Measurements from ENCODE around the gene CNTNAP2. TPM values are rescaled to one million over a fixed set of nuclear protein-coding genes. Genes with fewer than 3 reads are reported as not detected.

CNTNAP2 gene
- total RNA-seq, 4 donors from 2014 or later: 0.42 to 0.71 TPM; not detected in 2

DNA sequence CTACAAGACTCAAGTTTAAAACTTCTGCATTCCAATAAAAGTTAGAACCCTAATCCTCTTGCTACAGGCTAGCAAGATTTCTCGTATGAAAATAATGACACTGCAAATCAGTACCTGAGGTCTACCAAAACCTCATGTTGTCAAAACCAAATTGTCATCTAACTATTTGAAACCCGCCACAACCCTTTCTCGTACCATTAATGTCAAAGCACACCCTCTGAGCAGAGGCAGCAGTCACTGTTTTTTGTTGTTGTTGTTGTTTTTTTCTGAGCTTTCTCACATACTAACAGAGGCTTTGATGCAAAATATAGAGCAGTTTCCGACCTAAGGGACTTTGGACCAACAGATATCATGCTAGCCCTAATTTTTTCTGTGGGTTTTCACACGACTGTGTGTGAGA lies 1910.1 kb downstream of the CNTNAP2 start:
- WGBS, 2 donors: 63 to 64% methylated on average over 5 of the region's 5 CpGs
- no peak overlapping the region for H3K4me3 ChIP-seq (ENCODE audit: low read depth, poor library complexity, severe bottlenecking)
- intact Hi-C loops (cut with DNase I; ENCODE audit: low total_unique reads): no loop called here
- TF ChIP-seq POLR2A (IDR thresholded peaks at IDR 0.05): no peak
- TF ChIP-seq, protein P1, sequence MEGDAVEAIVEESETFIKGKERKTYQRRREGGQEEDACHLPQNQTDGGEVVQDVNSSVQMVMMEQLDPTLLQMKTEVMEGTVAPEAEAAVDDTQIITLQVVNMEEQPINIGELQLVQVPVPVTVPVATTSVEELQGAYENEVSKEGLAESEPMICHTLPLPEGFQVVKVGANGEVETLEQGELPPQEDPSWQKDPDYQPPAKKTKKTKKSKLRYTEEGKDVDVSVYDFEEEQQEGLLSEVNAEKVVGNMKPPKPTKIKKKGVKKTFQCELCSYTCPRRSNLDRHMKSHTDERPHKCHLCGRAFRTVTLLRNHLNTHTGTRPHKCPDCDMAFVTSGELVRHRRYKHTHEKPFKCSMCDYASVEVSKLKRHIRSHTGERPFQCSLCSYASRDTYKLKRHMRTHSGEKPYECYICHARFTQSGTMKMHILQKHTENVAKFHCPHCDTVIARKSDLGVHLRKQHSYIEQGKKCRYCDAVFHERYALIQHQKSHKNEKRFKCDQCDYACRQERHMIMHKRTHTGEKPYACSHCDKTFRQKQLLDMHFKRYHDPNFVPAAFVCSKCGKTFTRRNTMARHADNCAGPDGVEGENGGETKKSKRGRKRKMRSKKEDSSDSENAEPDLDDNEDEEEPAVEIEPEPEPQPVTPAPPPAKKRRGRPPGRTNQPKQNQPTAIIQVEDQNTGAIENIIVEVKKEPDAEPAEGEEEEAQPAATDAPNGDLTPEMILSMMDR (IDR thresholded peaks at IDR 0.05): no peak
- DNase-seq (ENCODE audit: low spot score in 2 of 2): no peak

DNA sequence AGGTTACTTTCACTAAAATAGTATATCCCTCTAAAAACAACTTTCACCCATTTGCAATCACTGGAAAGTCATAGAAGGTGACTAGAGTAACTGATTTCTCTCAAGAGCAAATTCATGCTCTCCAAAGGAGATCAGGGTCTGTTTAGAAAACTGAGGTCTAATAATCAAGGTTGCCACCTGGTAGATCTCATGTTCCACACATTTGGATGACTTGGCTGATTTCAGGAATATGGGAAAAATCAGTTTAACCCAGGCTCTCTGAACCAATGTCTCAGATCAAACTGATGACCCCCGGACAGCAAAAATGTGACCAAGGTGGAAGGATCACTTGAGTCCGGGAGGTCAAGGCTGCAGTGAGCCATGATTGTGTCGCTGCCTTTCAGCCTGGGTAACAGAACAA lies 1911.6 kb downstream of the CNTNAP2 start:
- WGBS, 2 donors: 84 to 92% methylated on average over 3 of the region's 3 CpGs
- TF ChIP-seq, protein P1 (IDR thresholded peaks at IDR 0.05): no peak
- no peak for TF ChIP-seq POLR2A (IDR thresholded peaks at IDR 0.05)
- no peak for DNase-seq (ENCODE audit: low spot score in 2 of 2)
- intact Hi-C loops (cut with DNase I; ENCODE audit: low total_unique reads): no loop called here
- H3K4me3 ChIP-seq (ENCODE audit: low read depth, poor library complexity, severe bottlenecking): no peak overlapping the region

DNA sequence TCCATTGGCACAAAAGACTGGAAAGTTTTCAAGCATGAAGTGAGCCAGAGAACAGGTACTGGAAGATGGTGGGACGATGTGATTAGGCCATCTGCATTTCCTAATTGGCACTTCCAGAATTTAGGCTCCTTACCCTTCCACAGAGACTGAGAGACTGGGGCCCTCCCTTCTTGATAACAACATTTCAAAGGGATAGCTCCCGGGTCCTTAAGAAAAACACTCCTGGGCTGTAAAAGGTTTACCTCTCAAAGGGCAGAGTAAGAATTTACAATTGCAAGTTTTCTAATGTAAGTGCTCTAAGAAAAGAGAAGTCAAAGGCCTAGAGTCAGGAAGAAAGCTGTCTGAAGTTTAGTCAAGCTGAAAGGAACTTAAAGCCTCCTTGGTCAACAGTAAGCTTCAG lies 1914.4 kb downstream of the CNTNAP2 start:
- no peak overlapping the region for H3K4me3 ChIP-seq (ENCODE audit: low read depth, poor library complexity, severe bottlenecking)
- intact Hi-C loops (cut with DNase I; ENCODE audit: low total_unique reads): no loop called here
- TF ChIP-seq POLR2A (IDR thresholded peaks at IDR 0.05): no peak
- TF ChIP-seq, protein P1 (IDR thresholded peaks at IDR 0.05): no peak
- WGBS, 2 donors: 44 to 48% methylated on average over 2 of the region's 2 CpGs
- DNase-seq (ENCODE audit: low spot score in 2 of 2): no peak

DNA sequence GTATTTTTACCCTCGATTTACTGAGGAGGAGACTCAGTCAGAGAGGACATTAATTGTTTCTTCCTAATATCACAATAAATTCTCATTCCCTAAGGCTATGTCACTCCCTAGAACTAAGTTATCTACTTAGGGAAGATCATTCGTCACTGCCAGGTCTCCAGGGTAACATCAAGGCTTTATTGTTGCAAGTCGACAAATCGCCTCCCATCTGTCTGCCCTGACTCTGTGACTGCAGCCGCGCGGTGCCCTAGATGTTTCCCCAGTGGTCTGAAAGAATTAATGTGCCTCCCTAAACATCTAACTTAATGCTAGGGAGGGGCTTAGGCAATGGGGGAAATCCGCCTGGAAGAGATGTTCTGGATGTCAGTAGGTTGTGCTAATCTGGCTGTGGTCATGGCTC lies 1915.2 kb downstream of the CNTNAP2 start:
- TF ChIP-seq POLR2A (IDR thresholded peaks at IDR 0.05): no peak
- TF ChIP-seq, protein P1 (IDR thresholded peaks at IDR 0.05): no peak
- DNase-seq (ENCODE audit: low spot score in 2 of 2): no peak
- WGBS, 2 donors: 40 to 41% methylated on average over 8 of the region's 8 CpGs
- intact Hi-C loops (cut with DNase I; ENCODE audit: low total_unique reads): no loop called here
- no peak overlapping the region for H3K4me3 ChIP-seq (ENCODE audit: low read depth, poor library complexity, severe bottlenecking)

DNA sequence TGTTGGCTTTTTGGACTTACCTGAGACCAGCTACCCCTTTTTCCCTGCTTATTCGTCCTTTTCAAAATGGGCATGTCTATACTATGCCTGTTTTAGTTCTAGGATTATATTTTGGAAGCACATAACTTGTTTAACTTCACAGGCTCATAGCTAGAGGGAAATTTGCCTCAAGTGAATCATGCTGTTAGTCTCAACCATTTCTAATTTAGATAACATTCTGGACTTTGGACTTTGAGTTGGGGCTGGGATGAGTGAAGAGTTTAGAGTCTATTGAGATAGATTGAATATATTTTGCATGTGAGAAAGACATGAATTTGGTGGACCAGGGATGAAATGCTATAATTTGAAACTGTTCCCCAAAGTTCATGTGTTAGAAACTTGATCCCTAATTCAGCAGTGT lies 1919.3 kb downstream of the CNTNAP2 start:
- 58% methylated on average over 1 of the region's 1 CpG for WGBS, 2 donors
- no peak overlapping the region for H3K4me3 ChIP-seq (ENCODE audit: low read depth, poor library complexity, severe bottlenecking)
- intact Hi-C loops (cut with DNase I; ENCODE audit: low total_unique reads): no loop called here
- TF ChIP-seq, protein P1 (IDR thresholded peaks at IDR 0.05): no peak
- TF ChIP-seq POLR2A (IDR thresholded peaks at IDR 0.05): no peak
- DNase-seq (ENCODE audit: low spot score in 2 of 2): no peak

DNA sequence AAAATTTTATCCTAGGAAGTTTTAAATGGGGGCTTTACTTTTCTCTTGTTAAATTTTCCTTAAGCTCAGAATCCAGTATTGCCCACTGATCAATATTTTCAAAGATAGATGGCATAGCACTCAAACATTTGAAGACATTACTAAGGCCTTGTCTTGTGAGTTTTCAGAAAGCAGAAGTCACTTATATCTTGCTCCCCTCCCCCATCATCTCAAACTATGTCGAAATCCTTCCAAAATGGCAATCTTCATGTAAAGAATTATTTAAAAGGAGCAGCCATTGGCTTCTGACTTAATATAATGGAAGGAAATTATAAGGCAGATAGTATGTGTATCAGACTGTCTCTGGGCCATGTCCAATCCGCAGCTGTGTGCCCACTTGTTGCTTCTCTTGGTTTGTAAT lies 1920.4 kb downstream of the CNTNAP2 start:
- DNase-seq (ENCODE audit: low spot score in 2 of 2): no peak
- no peak overlapping the region for H3K4me3 ChIP-seq (ENCODE audit: low read depth, poor library complexity, severe bottlenecking)
- intact Hi-C loops (cut with DNase I; ENCODE audit: low total_unique reads): no loop called here
- WGBS, 2 donors: 80 to 86% methylated on average over 2 of the region's 2 CpGs
- TF ChIP-seq, protein P1 (IDR thresholded peaks at IDR 0.05): no peak
- TF ChIP-seq POLR2A (IDR thresholded peaks at IDR 0.05): no peak

All from lower leg skin (tissue), 4 donors.